ENCODE data around the gene MROH2A. TPM values are rescaled to one million over a fixed set of nuclear protein-coding genes. Genes with fewer than 3 reads are reported as not detected.

The MROH2A gene
- total RNA-seq, 3 donors from 2014 or later (not counting 1 experiment from before 2014, with no cell fraction given) = not detected

DNA sequence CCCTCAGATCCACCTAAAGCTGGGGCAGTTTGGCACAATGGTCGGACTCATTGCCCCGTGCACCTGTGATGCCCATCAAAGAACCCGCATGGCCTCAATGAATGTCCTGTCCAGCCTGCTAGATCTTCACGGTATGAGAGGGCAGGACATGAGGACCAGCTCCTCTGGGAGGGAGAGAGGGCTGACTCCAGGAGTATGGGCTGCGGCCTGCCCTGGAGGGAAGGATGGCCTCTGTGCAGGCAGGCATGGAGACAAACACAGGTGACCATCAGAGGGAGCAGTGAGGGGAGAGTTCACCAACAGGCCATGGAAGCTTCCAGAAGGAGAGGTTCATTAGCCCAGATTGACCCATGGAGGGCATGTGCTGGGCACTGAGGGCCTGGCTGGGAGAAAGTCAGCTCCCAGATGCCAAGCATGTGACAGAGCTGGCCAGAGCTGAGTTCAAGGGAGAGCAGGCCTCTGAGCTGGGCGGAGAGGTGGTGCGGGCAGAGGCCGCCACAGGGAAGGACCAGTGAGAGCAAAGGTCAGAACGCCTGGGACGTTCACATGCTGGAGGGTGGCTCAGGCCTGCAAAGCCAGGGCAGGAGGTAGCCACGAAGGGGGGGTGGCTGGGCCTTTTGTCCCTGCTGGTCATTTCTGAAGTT lies 40.0 kb downstream of the MROH2A start:
- H3K27me3 Mint-ChIP-seq (ENCODE audit: low read depth in 2 of 2) = peaks cover 11 to 21% of the 10 kb centered on the region in 2 donors
- Histone ChIP-seq H3K4me3 (ENCODE audit: low read length) (no peak overlapping the region), H3K36me3 (ENCODE audit: control insufficient read depth, insufficient read depth, low read length) (no peaks in the 10 kb centered on the region), H3K27ac (ENCODE audit: low read length) (no peak overlapping the region), H3K4me1 (ENCODE audit: control insufficient read depth, insufficient read depth, low read length) (no peaks in the 10 kb centered on the region), H3K9me3 (ENCODE audit: control insufficient read depth, insufficient read depth, low read length) (no peaks in the 10 kb centered on the region), H3K27me3 (ENCODE audit: control insufficient read depth, insufficient read depth, low read length) (no peaks in the 10 kb centered on the region)
- 89% methylated on average over 11 of the region's 11 CpGs for WGBS (ENCODE audit: insufficient coverage)
- no peak for ATAC-seq
- H3K36me3 Mint-ChIP-seq = no peaks in the 10 kb centered on the region
- DNase-seq = no peak
- peaks cover 0 to 5% of the 10 kb centered on the region in 2 donors for H3K4me1 Mint-ChIP-seq
- no peaks in the 10 kb centered on the region for H3K9me3 Mint-ChIP-seq
- intact Hi-C loops (cut with micrococcal nuclease) = no loop called here
- no peak overlapping the region for H3K4me3 Mint-ChIP-seq
- H3K27ac Mint-ChIP-seq = no peak overlapping the region
- no peak for TF ChIP-seq CTCF (IDR thresholded peaks at IDR 0.05)

DNA sequence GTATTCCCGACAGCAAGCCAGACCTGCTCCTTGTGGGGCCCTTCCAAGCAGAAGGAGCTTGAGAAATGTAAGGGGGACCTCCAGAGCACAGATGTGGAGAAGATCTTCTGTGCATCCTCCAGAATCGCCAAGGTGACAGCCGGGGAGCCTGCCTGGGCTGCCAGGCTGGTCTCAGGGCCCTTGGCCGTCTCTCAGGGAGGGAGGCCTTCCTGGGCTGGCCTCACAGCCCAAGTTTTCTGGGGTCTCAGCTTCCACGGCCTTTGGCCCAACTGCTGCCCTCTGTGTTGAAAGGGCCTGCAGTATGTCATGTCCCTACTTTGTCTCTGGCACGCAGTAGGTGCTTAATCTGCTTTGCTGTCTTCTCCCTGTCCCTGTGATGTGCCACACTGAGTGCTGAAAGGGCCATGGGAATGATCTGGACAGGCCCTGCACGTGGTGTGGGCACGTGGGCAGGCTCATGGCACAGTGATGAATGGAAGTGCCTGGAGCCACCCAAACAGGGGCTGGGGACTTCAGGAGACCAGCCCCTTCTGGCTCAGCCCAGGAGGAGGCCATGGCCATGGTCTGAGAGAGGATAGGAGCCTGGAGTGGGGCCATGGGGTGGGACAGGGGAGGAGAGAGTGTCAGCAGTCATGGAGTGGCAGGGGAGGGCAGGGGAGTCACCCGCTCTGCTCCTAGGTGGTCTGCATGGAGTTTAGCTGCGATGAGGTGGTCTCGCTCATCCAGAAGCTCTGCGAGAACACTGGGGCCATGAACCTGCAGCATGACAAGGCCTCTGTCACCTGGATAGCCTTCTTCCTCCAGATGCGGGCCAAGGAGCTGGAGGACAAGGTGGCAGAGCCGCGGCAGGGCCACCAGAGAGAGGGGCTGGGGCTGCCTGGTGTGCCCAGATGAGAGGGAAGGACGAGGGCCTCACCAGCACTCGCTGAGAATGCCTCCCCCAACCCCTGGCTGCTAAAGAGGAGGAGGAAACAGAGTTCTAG lies 40.8 kb downstream of the MROH2A start:
- Mint-ChIP-seq H3K9me3 (no peaks in the 10 kb centered on the region), H3K4me1 (peaks cover 0 to 5% of the 10 kb centered on the region in 2 donors), H3K27me3 (ENCODE audit: low read depth in 2 of 2) (peaks cover 11 to 21% of the 10 kb centered on the region in 2 donors), H3K4me3 (no peak overlapping the region), H3K27ac (no peak overlapping the region), H3K36me3 (no peaks in the 10 kb centered on the region)
- no peak for DNase-seq
- Histone ChIP-seq H3K36me3 (ENCODE audit: control insufficient read depth, insufficient read depth, low read length) (no peaks in the 10 kb centered on the region), H3K4me1 (ENCODE audit: control insufficient read depth, insufficient read depth, low read length) (no peaks in the 10 kb centered on the region), H3K9me3 (ENCODE audit: control insufficient read depth, insufficient read depth, low read length) (no peaks in the 10 kb centered on the region), H3K4me3 (ENCODE audit: low read length) (no peak overlapping the region), H3K27ac (ENCODE audit: low read length) (no peak overlapping the region), H3K27me3 (ENCODE audit: control insufficient read depth, insufficient read depth, low read length) (no peaks in the 10 kb centered on the region)
- WGBS (ENCODE audit: insufficient coverage) = 72% methylated on average over 17 of the region's 17 CpGs
- intact Hi-C loops (cut with micrococcal nuclease) = no loop called here
- TF ChIP-seq CTCF (IDR thresholded peaks at IDR 0.05) = no peak
- ATAC-seq = no peak

GRCh38 chr2:233819884-233820773 lies 42.0 kb downstream of the MROH2A start:
- no peak for TF ChIP-seq CTCF (IDR thresholded peaks at IDR 0.05)
- no peak overlapping the region for H3K27ac Mint-ChIP-seq
- intact Hi-C loops (cut with micrococcal nuclease) = no loop called here
- H3K9me3 Mint-ChIP-seq = no peaks in the 10 kb centered on the region
- Histone ChIP-seq H3K4me3 (ENCODE audit: low read length) (no peak overlapping the region), H3K27ac (ENCODE audit: low read length) (no peak overlapping the region), H3K36me3 (ENCODE audit: control insufficient read depth, insufficient read depth, low read length) (no peaks in the 10 kb centered on the region), H3K27me3 (ENCODE audit: control insufficient read depth, insufficient read depth, low read length) (no peaks in the 10 kb centered on the region), H3K4me1 (ENCODE audit: control insufficient read depth, insufficient read depth, low read length) (no peaks in the 10 kb centered on the region), H3K9me3 (ENCODE audit: control insufficient read depth, insufficient read depth, low read length) (no peaks in the 10 kb centered on the region)
- H3K36me3 Mint-ChIP-seq = no peaks in the 10 kb centered on the region
- 83% methylated on average over 18 of the region's 18 CpGs for WGBS (ENCODE audit: insufficient coverage)
- peaks cover 0 to 5% of the 10 kb centered on the region in 2 donors for H3K4me1 Mint-ChIP-seq
- no peak for DNase-seq
- peaks cover 10 to 14% of the 10 kb centered on the region in 2 donors for H3K27me3 Mint-ChIP-seq (ENCODE audit: low read depth in 2 of 2)
- H3K4me3 Mint-ChIP-seq = no peak overlapping the region
- ATAC-seq = no peak
